IPS DF 6.9 (cell line): ENCODE results near the gene KIF26B.

Experiments used
- DNase-seq: peaks from one replicate; pipeline ENCODE4 v3.0.0-alpha.2; 2013; ENCODE audit warnings: low read depth, low spot score
- H3K27ac ChIP-seq: one replicate; pipeline ENCODE4 v1.5.1; 2013; ENCODE audit warnings: low read length, control low read depth
- H3K27me3 ChIP-seq: 2 replicates; pipeline ENCODE4 v1.6.1; 2013; ENCODE audit warnings: mild to moderate bottlenecking, low read length; ENCODE audit not compliant: control insufficient read depth, insufficient read depth
- H3K36me3 ChIP-seq: 2 replicates; pipeline ENCODE4 v1.6.1; 2013; ENCODE audit warnings: low read length; ENCODE audit not compliant: control insufficient read depth, insufficient read depth
- H3K4me1 ChIP-seq: 2 replicates; pipeline ENCODE4 v1.6.1; 2013; ENCODE audit warnings: low read length; ENCODE audit not compliant: control insufficient read depth, insufficient read depth
- H3K4me3 ChIP-seq: 2 replicates; pipeline ENCODE4 v1.5.1; 2013; ENCODE audit warnings: mild to moderate bottlenecking, low read length
- H3K9me3 ChIP-seq: 2 replicates; pipeline ENCODE4 v1.6.1; 2013; ENCODE audit warnings: low read length, inconsistent platforms; ENCODE audit not compliant: control insufficient read depth, insufficient read depth
- WGBS: extraction: QIAGEN DNeasy Blood & Tissue Kit; methylation state at CpG from one replicate; pipeline ENCODE4 v1.1.7; 2013; ENCODE audit warnings: mixed read lengths, missing lambda C conversion rate; ENCODE audit not compliant: insufficient read length, insufficient coverage; 5-methylcytosine and 5-hydroxymethylcytosine counted together

Gene KIF26B

GRCh38 chr1:245365095-245366020 lies 210.6 kb downstream of the KIF26B start:
- Histone ChIP-seq H3K27ac (no peak overlapping the region), H3K9me3 (no peaks in the 10 kb centered on the region), H3K36me3 (no peaks in the 10 kb centered on the region), H3K4me3 (no peak overlapping the region), H3K4me1 (no peaks in the 10 kb centered on the region), H3K27me3 (no peaks in the 10 kb centered on the region)
- WGBS: no CpG with 5 or more reads among the region's 21 CpGs
- no peak for DNase-seq

GRCh38 chr1:245366886-245367285 lies 212.1 kb downstream of the KIF26B start:
- Histone ChIP-seq H3K4me3 (no peak overlapping the region), H3K9me3 (no peaks in the 10 kb centered on the region), H3K4me1 (no peaks in the 10 kb centered on the region), H3K36me3 (no peaks in the 10 kb centered on the region), H3K27me3 (no peaks in the 10 kb centered on the region), H3K27ac (no peak overlapping the region)
- DNase-seq: no peak
- no CpG with 5 or more reads among the region's 19 CpGs for WGBS

- Histone ChIP-seq H3K36me3 (no peaks in the 10 kb centered on the region), H3K27me3 (no peaks in the 10 kb centered on the region), H3K27ac (no peak overlapping the region), H3K4me3 (no peak overlapping the region), H3K4me1 (no peaks in the 10 kb centered on the region), H3K9me3 (no peaks in the 10 kb centered on the region)
- WGBS: no CpG with 5 or more reads among the region's 15 CpGs
- no peak for DNase-seq
Observed at GRCh38 chr1:245370175-245370825, 215.5 kb downstream of the KIF26B start.

- DNase-seq: no peak
- no peaks in the 10 kb centered on the region for H3K36me3 ChIP-seq
- no peaks in the 10 kb centered on the region for H3K9me3 ChIP-seq
- no peaks in the 10 kb centered on the region for H3K27me3 ChIP-seq
- no peak overlapping the region for H3K4me3 ChIP-seq
- no CpG with 5 or more reads among the region's 18 CpGs for WGBS
- no peaks in the 10 kb centered on the region for H3K4me1 ChIP-seq
- H3K27ac ChIP-seq: no peak overlapping the region
Observed at GRCh38 chr1:245370905-245371581, 216.3 kb downstream of the KIF26B start.

- no peaks in the 10 kb centered on the region for H3K36me3 ChIP-seq
- H3K4me3 ChIP-seq: no peak overlapping the region
- no peaks in the 10 kb centered on the region for H3K27me3 ChIP-seq
- no peaks in the 10 kb centered on the region for H3K4me1 ChIP-seq
- DNase-seq: no peak
- H3K9me3 ChIP-seq: no peaks in the 10 kb centered on the region
- no CpG with 5 or more reads among the region's 4 CpGs for WGBS
- H3K27ac ChIP-seq: no peak overlapping the region
Observed at GRCh38 chr1:245373131-245373530, 218.3 kb downstream of the KIF26B start.

- no peak for DNase-seq
- H3K27ac ChIP-seq: no peak overlapping the region
- no peaks in the 10 kb centered on the region for H3K27me3 ChIP-seq
- H3K4me1 ChIP-seq: peaks cover 9% of the 10 kb centered on the region; the same call in 1 of the 2 replicates
- H3K9me3 ChIP-seq: no peaks in the 10 kb centered on the region
- no peak overlapping the region for H3K4me3 ChIP-seq
- no CpG with 5 or more reads among the region's 12 CpGs for WGBS
- H3K36me3 ChIP-seq: no peaks in the 10 kb centered on the region
Observed at GRCh38 chr1:245375789-245376460, 221.1 kb downstream of the KIF26B start.

- Histone ChIP-seq H3K27ac (no peak overlapping the region), H3K36me3 (no peaks in the 10 kb centered on the region), H3K9me3 (no peaks in the 10 kb centered on the region), H3K4me3 (no peak overlapping the region), H3K4me1 (peaks cover 9% of the 10 kb centered on the region; the same call in 1 of the 2 replicates), H3K27me3 (no peaks in the 10 kb centered on the region)
- DNase-seq: no peak
- no CpG with 5 or more reads among the region's 5 CpGs for WGBS
Observed at GRCh38 chr1:245377854-245378253, 223.1 kb downstream of the KIF26B start.

GRCh38 chr1:245378311-245378722 lies 223.5 kb downstream of the KIF26B start:
- H3K27me3 ChIP-seq: no peaks in the 10 kb centered on the region
- DNase-seq: no peak
- WGBS: no CpG with 5 or more reads among the region's 2 CpGs
- no peaks in the 10 kb centered on the region for H3K9me3 ChIP-seq
- no peaks in the 10 kb centered on the region for H3K36me3 ChIP-seq
- H3K4me3 ChIP-seq: no peak overlapping the region
- H3K4me1 ChIP-seq: peaks cover 9% of the 10 kb centered on the region; the same call in 1 of the 2 replicates
- no peak overlapping the region for H3K27ac ChIP-seq

GRCh38 chr1:245378745-245379144 lies 224.0 kb downstream of the KIF26B start:
- peaks cover 9% of the 10 kb centered on the region; the same call in 1 of the 2 replicates for H3K4me1 ChIP-seq
- no peak for DNase-seq
- H3K27me3 ChIP-seq: no peaks in the 10 kb centered on the region
- no peaks in the 10 kb centered on the region for H3K36me3 ChIP-seq
- no CpG with 5 or more reads among the region's 5 CpGs for WGBS
- no peak overlapping the region for H3K27ac ChIP-seq
- no peaks in the 10 kb centered on the region for H3K9me3 ChIP-seq
- H3K4me3 ChIP-seq: no peak overlapping the region
